OCI-LY3 (cell line): ENCODE results near the gene ZNRF1.

Source experiments
- CTCF ChIP-seq: fragments of 200-600, 300-600 bp; sonication (generic); IDR thresholded peaks from 2 replicates; pipeline ENCODE4 v1.5.1; 2014; ENCODE audit warnings: antibody characterized with exemption, low read length, low read depth
- EZH2phosphoT487 ChIP-seq: fragments of 200-600 bp; shearing (Covaris generic); IDR thresholded peaks from 2 replicates; pipeline ENCODE4 v1.6.1; 2018; ENCODE audit warnings: antibody characterized with exemption, mixed run types, low read depth

- TF ChIP-seq CTCF: no peak
- TF ChIP-seq EZH2phosphoT487: no peak
Observed at GRCh38 chr16:75122609-75123008, 123.8 kb downstream of the ZNRF1 start.
